ENCODE measurements around the gene APOL4. TPM values are rescaled to one million over a fixed set of nuclear protein-coding genes. Genes with fewer than 3 reads are reported as not detected.

Gene APOL4
- total and polyA plus RNA-seq, 2 donors, result 12.4 to 33.9 TPM

DNA sequence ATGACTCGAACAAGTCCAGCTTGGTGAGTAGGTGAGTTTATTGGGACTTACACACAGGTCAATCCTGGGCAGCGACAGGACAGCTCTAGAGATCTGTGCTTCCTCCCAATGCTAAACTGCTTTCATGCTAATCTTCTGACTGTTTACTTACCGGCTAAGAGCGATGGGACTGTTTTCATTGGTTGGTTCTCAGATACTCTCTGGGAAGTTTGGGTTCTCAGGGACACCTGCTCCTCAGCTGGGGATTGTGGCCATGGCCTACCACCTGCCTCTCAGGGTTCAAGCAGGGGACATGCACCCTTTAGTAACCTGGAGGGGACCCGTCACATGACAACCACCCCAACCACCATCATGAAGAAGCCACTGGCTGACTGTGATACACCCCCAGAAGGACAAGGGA, 24.6 kb upstream of the APOL4 start:
- no peak for DNase-seq (ENCODE audit: extremely low spot score)
- H3K4me3 ChIP-seq (ENCODE audit: low read depth, low read length), result no peak overlapping the region
- H3K36me3 ChIP-seq (ENCODE audit: insufficient read depth), result peaks cover 2% of the 10 kb centered on the region
- H3K27ac ChIP-seq (ENCODE audit: low read depth), result no peak overlapping the region
- 81% methylated on average over 5 of the region's 5 CpGs for WGBS
- H3K4me1 ChIP-seq (ENCODE audit: insufficient read depth), result no peaks in the 10 kb centered on the region

DNA sequence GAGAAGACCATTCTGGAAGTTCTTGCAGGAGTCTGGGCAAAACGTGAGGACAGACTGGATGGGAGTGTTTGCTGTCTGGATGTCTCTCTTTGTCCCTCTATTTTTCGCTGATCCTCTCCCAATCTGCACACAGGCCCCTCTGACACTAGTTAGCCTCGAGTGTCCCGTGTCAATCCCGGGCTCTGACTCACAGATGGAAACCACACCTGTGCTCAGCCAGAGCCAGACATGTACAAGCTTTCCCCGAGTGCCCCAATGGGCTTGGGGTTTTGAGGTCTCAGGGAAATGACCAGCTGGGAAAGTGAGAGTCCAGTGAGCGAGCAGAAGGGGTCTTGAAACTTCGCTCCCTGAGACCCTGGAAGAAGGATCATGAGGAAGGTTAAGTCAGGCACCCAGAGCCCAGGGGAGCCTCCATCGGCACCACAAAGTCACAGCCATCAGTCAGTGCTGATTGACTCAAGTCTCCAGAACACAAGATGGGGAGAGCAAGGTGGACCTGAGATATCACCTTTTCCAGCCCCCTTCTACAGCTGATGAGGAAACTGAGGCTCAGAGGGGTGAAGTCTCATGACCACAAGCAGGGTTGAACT, 23.8 kb upstream of the APOL4 start:
- H3K4me3 ChIP-seq (ENCODE audit: low read depth, low read length), result no peak overlapping the region
- H3K36me3 ChIP-seq (ENCODE audit: insufficient read depth), result peaks cover 2% of the 10 kb centered on the region
- WGBS, result 83% methylated on average over 9 of the region's 9 CpGs
- DNase-seq (ENCODE audit: extremely low spot score), result no peak
- no peak overlapping the region for H3K27ac ChIP-seq (ENCODE audit: low read depth)
- no peaks in the 10 kb centered on the region for H3K4me1 ChIP-seq (ENCODE audit: insufficient read depth)

- Histone ChIP-seq H3K27ac (ENCODE audit: low read depth) (no peak overlapping the region), H3K4me3 (ENCODE audit: low read depth, low read length) (no peak overlapping the region), H3K4me1 (ENCODE audit: insufficient read depth) (no peaks in the 10 kb centered on the region), H3K36me3 (ENCODE audit: insufficient read depth) (peaks cover 2% of the 10 kb centered on the region)
- no peak for DNase-seq (ENCODE audit: extremely low spot score)
- 95% methylated on average over 4 of the region's 4 CpGs for WGBS
Measured at GRCh38 chr22:36224245-36224644, 22.6 kb upstream of the APOL4 start.

- 88% methylated on average over 8 of the region's 8 CpGs for WGBS
- no peak overlapping the region for H3K4me3 ChIP-seq (ENCODE audit: low read depth, low read length)
- no peak for DNase-seq (ENCODE audit: extremely low spot score)
- H3K36me3 ChIP-seq (ENCODE audit: insufficient read depth), result peaks cover 2% of the 10 kb centered on the region
- H3K27ac ChIP-seq (ENCODE audit: low read depth), result no peak overlapping the region
- no peaks in the 10 kb centered on the region for H3K4me1 ChIP-seq (ENCODE audit: insufficient read depth)
Measured at GRCh38 chr22:36223504-36223903, 21.9 kb upstream of the APOL4 start.

DNA sequence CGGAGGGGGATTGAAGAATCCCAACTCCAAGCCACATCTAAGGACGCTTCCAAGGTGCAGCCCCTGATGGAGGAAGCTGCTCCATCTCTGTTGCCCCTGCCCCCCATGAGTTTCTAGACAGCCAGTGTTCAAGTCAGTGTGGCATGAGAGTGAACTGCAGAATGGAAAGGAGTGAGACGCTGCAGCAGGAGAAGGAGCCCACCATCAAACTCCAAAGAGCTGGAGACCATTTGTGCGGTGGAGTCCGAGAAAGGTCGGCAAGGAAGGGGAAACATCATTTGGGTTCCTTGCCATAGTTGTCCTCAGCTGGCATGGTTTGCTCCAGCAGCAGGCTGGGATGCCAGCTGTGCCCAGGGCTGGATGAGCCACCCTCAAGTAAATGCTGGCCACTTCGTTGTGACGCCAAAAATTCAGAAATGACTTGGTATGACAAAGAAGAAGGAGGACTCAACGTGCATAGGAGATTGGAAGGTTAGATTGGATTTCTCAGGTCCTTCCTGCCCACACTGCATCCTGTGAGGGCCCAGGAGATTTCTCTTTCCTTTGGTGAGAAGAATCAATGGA, 21.4 kb upstream of the APOL4 start:
- Histone ChIP-seq H3K27ac (ENCODE audit: low read depth) (no peak overlapping the region), H3K4me3 (ENCODE audit: low read depth, low read length) (no peak overlapping the region), H3K36me3 (ENCODE audit: insufficient read depth) (peaks cover 2% of the 10 kb centered on the region), H3K4me1 (ENCODE audit: insufficient read depth) (no peaks in the 10 kb centered on the region)
- 91% methylated on average over 9 of the region's 9 CpGs for WGBS
- no peak for DNase-seq (ENCODE audit: extremely low spot score)

DNA sequence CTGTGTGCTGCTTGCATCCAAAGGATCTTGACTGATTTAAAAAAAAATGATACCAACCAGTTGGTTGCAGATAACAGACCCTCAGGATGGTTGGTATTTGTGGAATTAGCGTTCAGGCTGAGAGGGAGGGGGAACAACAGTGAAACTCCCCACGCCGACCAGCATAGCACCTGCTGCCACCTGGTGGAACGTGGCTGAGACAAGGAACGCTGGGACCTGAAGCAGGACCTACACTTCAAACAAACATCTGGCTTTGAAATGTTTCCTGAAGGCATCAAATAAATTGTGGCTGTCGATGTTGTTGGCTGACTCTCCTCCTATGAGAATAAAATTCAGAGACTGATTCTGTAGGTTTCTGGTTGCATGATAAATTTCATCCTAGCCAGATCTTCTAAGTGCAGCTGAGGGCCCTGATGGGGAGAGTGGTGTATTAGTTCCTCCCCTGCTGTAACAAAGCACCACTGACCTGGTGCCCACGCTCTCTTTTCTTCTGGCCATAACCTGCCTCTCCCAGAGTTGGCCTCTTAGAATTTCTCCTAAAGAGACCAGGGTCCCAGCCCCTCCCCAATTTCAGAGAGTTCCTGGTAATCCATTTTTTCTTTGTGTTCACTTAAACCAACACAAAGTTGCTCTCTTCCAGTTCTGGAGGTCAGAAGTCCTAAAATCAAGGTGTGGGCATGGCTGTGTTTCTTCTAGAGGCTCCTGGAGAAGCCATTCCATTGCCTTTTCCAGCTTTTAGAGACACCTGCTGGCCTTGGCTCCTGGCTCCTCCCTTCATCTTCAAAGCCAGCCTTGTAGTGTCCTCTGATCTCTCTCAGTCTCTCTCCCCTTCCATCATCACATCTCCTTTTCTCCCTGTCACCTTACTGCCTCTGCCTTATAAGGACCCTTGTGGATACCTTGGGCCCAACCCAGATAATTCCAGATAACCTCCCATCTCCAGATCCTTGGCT, 20.5 kb upstream of the APOL4 start:
- WGBS, result 15% methylated on average over 7 of the region's 7 CpGs
- no peak overlapping the region for H3K4me3 ChIP-seq (ENCODE audit: low read depth, low read length)
- no peak for DNase-seq (ENCODE audit: extremely low spot score)
- H3K4me1 ChIP-seq (ENCODE audit: insufficient read depth), result no peaks in the 10 kb centered on the region
- H3K36me3 ChIP-seq (ENCODE audit: insufficient read depth), result peaks cover 2% of the 10 kb centered on the region
- H3K27ac ChIP-seq (ENCODE audit: low read depth), result no peak overlapping the region

- DNase-seq (ENCODE audit: extremely low spot score), result no peak
- WGBS, result 29% methylated on average over 9 of the region's 9 CpGs
- H3K36me3 ChIP-seq (ENCODE audit: insufficient read depth), result no peaks in the 10 kb centered on the region
- H3K27ac ChIP-seq (ENCODE audit: low read depth), result no peak overlapping the region
- no peaks in the 10 kb centered on the region for H3K4me1 ChIP-seq (ENCODE audit: insufficient read depth)
- H3K4me3 ChIP-seq (ENCODE audit: low read depth, low read length), result no peak overlapping the region
Measured at GRCh38 chr22:36220451-36220921, 18.9 kb upstream of the APOL4 start.

GRCh38 chr22:36218648-36219193, 17.1 kb upstream of the APOL4 start:
- no peaks in the 10 kb centered on the region for H3K36me3 ChIP-seq (ENCODE audit: insufficient read depth)
- H3K4me3 ChIP-seq (ENCODE audit: low read depth, low read length), result no peak overlapping the region
- WGBS, result 92% methylated on average over 7 of the region's 7 CpGs
- H3K27ac ChIP-seq (ENCODE audit: low read depth), result no peak overlapping the region
- H3K4me1 ChIP-seq (ENCODE audit: insufficient read depth), result no peaks in the 10 kb centered on the region
- no peak for DNase-seq (ENCODE audit: extremely low spot score)

- DNase-seq (ENCODE audit: extremely low spot score), result no peak
- no peak overlapping the region for H3K4me3 ChIP-seq (ENCODE audit: low read depth, low read length)
- H3K27ac ChIP-seq (ENCODE audit: low read depth), result no peak overlapping the region
- WGBS, result 59% methylated on average over 2 of the region's 2 CpGs
- H3K4me1 ChIP-seq (ENCODE audit: insufficient read depth), result no peaks in the 10 kb centered on the region
- no peaks in the 10 kb centered on the region for H3K36me3 ChIP-seq (ENCODE audit: insufficient read depth)
Measured at GRCh38 chr22:36215981-36216380, 14.4 kb upstream of the APOL4 start.

- no peak for DNase-seq (ENCODE audit: extremely low spot score)
- Histone ChIP-seq H3K36me3 (ENCODE audit: insufficient read depth) (no peaks in the 10 kb centered on the region), H3K27ac (ENCODE audit: low read depth) (no peak overlapping the region), H3K4me1 (ENCODE audit: insufficient read depth) (no peaks in the 10 kb centered on the region), H3K4me3 (ENCODE audit: low read depth, low read length) (no peak overlapping the region)
- WGBS, result 81% methylated on average over 4 of the region's 4 CpGs
Measured at GRCh38 chr22:36213586-36213985, 12.0 kb upstream of the APOL4 start.

- H3K27ac ChIP-seq (ENCODE audit: low read depth), result no peak overlapping the region
- no peaks in the 10 kb centered on the region for H3K4me1 ChIP-seq (ENCODE audit: insufficient read depth)
- H3K36me3 ChIP-seq (ENCODE audit: insufficient read depth), result no peaks in the 10 kb centered on the region
- H3K4me3 ChIP-seq (ENCODE audit: low read depth, low read length), result no peak overlapping the region
- no peak for DNase-seq (ENCODE audit: extremely low spot score)
Measured at GRCh38 chr22:36212901-36213300, 11.3 kb upstream of the APOL4 start.

GRCh38 chr22:36211237-36211861, 9.7 kb upstream of the APOL4 start:
- no peaks in the 10 kb centered on the region for H3K36me3 ChIP-seq (ENCODE audit: insufficient read depth)
- H3K27ac ChIP-seq (ENCODE audit: low read depth), result no peak overlapping the region
- no peak for DNase-seq (ENCODE audit: extremely low spot score)
- no peak overlapping the region for H3K4me3 ChIP-seq (ENCODE audit: low read depth, low read length)
- 64% methylated on average over 4 of the region's 4 CpGs for WGBS
- no peaks in the 10 kb centered on the region for H3K4me1 ChIP-seq (ENCODE audit: insufficient read depth)

GRCh38 chr22:36210224-36210623, 8.6 kb upstream of the APOL4 start:
- 72% methylated on average over 3 of the region's 3 CpGs for WGBS
- no peak overlapping the region for H3K27ac ChIP-seq (ENCODE audit: low read depth)
- DNase-seq (ENCODE audit: extremely low spot score), result no peak
- H3K36me3 ChIP-seq (ENCODE audit: insufficient read depth), result no peaks in the 10 kb centered on the region
- no peak overlapping the region for H3K4me3 ChIP-seq (ENCODE audit: low read depth, low read length)
- no peaks in the 10 kb centered on the region for H3K4me1 ChIP-seq (ENCODE audit: insufficient read depth)
